HG03066 (cell line): Measurements from ENCODE around the gene AICDA.
"Not testable (repeated sequence)": the region's sequence is repeated elsewhere in the genome, so short reads cannot be mapped to it uniquely, and the experiment has no call there.

Experiments used
- ATAC-seq: cut with Tn5 transposase; IDR thresholded peaks from one replicate; pipeline ENCODE4 v1.9.1; 2021; ENCODE audit warnings: low read depth; ENCODE audit not compliant: unreplicated experiment

AICDA gene

DNA sequence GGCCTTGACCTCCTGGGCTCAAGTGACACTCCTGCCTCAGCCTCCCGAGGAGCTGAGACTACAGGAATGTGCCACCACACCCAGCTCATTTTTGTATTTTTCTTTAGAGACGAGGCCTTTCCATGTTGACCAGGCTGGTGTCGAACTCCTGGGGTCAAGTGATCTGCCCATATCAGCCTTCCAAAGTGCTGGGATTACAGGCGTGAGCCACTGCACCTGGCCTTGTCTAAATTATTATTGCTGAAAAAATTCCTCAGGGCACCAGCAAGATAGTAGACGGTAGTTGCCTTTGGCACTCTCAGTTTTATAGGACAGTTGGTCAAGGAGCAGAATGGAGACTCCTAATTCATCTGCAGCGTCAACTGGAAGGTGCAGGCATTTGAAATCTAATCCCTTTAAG lies 2.5 kb upstream of the AICDA start:
- no peak for ATAC-seq

DNA sequence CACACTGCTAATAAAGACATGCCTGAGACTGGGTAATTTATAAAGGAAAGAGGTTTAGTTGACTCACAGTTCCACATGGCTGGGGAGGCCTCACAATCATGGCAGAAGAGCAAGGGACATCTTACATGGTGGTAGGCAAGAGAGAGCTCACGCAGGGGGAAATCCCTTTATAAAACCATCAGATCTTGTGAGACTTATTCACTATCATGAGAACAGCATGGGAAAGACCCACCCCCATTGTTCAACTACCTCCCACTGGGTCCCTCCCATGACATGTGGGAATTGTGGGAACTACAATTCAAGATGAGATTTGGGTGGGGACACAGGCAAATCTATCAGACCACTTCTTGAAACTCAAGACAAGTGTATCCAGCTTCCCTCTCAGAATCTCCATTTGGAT lies 1.2 kb upstream of the AICDA start:
- not testable (repeated sequence) for ATAC-seq

DNA sequence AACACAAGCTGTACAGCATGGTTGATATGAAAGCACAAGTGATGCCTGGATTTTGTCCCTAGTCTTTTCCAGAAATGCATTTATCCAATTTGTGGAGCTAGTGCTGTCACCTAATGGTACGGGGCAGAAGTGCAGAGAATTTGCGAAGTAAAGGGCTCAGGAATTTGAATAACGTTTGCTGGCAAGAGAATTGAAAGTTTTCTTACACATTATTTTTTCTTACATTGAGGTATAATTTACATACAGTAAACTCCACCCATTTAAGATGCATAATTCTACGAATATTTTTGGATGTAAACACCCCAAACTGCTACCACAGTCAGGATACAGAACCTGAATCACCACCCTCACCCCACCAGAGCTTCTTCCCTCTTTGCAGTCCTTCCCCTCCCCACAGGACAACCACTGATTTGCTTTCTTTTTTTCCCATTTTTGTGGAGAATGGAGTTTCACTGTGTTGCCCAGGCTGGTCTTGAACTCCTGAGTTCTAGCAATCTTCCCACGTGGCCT lies 3.5 kb downstream of the AICDA start:
- no peak for ATAC-seq

DNA sequence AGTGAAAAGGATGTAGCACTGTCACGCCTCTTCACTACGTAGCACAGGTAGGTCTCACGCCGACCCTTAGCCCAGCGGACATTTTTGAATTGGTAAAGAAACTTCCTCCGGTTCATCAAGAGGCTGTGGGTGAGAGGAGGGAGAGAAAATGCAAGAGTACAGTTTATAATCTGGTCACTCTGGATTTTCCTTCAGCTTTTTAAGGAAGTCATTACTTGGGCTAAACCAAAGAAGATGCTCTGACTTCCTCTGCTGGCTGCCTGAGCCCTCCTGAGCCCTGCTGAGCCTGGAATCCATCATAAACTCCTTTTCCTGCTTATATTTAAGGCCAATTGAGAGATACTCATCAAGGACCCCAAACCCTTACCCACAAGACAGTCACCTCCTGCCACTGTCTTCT lies 5.8 kb downstream of the AICDA start:
- ATAC-seq, result no peak

DNA sequence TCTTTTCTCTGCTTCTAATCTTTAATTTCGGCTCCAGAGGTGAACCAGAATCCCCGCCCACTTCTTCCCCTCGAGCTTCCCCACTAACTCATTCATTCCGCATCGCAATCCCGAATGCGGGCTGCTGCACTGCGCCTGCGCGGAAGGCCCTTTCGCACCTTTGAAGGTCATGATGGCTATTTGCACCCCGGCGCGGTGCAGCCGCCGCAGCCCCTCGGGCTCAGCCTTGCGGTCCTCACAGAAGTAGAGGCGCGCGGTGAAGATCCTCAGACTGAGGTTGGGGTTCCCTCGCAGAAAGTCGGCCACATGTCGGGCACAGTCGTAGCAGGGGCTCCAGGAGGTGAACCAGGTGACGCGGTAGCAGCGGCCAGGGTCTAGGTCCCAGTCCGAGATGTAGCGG lies 7.6 kb downstream of the AICDA start:
- no peak for ATAC-seq

DNA sequence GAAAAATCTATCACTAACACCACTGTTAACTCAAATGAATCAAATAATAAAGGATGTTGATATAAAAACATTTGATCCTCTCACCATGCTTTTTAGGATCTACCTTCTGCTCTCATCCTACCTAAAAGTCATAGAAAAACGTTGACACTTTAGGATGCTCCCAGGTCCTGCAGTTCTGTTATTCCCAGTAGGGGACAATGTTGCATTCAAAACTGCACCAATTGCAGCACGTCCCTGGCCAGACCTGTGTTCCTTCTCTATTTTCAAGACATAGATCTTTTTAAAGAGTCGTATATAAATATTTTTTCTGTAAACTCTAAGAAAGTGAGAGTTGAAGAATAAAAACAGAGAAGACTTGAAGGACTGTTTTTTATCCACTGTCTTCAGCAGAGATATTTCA lies 8.8 kb downstream of the AICDA start:
- ATAC-seq, result no peak

DNA sequence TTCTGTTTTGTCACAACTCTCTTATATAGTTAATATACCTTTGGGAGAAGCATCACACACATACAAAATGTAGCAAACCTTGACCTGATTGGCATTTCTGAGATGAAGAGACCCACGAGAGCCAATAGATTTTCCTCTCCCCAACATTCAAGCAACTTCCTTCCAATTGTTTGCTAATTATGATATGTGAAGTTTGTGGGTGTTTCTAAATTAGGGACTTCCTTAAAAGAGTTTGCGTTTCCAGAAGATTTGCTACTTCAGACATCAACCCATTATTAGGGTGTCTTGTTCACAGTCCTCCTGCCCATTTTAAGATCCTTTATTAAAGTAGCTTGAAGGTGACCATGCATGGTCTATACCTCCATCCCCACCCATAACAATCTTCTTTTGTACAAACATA lies 9.4 kb downstream of the AICDA start:
- no peak for ATAC-seq

DNA sequence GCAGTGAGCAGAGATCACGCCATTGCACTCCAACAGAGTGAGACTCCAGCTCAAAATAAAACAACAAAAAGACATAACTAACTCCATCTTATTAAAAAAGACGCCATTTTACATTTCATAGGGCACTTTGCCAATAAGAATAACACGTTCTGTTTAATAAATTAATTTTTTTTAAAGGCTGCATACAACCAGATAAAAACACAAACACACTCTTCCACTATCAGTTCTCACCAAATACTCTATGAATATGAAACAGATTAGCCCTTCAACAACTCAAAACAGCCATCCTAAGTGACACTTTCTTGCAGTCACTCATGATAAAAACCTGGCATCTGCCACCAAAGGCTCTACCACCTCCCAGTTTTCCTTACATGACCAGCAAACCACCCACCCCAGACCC lies 16.1 kb downstream of the AICDA start:
- ATAC-seq, result no peak

DNA sequence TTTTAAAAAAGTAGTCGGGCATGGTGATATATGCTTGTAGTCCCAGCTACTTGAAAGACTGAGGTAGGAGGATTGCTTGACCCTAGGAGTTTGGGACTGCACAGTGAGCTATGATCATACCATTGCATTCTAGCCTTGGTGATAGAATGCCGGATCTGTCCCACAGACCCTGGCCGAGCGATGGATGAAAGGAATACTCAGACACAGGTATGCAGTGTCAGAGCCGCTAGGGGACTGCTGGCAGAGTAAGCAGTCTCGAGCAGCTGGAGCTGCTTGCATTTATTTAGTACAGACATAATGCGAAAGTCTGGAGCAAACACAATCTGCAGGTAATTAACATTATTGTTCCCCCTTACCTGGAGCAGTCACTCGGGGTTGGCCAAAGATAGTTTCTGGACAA lies 18.6 kb downstream of the AICDA start:
- ATAC-seq, result no peak

DNA sequence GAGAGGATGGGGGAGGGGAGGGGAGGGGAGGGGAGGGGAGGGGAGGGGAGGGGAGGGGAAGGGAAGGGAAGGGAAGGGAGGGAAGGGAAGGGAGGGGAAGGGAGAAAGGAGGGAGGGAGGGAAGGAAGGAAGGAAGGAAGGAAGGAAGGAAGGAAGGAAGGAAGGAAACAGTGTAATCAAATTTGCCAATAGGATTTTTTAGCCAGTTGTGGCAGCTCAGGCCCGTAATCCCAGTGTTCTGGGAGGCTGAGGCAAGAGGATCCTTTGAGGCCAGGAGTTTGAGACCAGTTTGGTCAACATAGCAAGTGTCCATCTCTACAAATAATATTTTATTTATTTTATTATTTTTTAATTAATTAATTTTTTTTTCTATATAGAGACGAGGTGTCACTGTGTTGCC lies 19.4 kb downstream of the AICDA start:
- no peak for ATAC-seq

DNA sequence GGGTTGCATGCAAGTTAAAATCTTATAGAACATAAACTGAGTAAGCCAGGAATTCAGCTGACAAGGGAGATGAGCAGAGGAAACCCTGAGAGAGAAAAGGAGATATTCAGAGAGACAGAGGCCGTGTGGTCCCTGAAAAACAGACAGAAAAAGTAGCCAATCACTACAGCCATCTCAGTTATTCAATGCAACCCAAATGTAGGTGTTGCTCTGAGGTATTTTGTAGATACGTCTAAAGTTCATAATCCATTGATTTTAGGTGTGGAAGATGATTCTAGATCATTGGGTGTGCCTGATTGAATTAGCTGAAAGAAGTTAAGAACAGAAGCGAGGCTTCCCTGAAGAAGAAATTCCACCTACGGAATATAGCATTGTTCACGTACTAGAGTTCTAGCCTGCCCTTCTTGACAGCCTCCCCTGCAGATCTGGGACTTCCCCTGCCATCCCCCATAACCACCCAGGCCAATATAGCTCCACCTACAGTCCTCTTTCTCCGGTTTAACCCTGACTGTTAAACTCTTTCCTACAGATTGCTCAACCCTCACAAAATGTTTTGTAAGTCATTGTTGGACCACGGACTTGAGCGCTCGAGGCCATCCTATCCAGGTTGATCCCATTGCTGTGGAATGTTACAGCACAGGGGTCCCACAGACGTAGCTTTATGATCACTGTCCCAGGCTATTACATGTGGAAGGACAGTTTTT lies 21.7 kb downstream of the AICDA start:
- ATAC-seq, result peak; percentile 82

DNA sequence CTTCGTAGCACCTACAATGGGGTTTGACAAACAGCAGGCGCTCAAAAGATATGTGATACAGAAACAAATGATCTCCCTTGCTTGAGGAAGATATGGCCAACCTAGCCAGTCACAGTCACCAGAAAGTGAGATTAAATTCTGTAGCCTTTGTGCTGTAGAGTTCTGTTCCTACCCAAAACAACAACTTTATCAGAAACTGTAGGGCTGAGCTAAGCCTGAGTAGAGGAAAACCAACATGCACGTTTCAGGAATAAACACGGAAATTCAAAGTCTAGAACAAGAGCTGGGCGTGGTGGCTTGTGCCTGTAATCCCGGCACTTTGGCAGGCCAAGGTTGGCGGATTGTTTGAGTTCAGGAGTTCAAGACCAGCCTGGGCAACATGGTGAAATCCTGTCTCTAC lies 23.0 kb downstream of the AICDA start:
- no peak for ATAC-seq

DNA sequence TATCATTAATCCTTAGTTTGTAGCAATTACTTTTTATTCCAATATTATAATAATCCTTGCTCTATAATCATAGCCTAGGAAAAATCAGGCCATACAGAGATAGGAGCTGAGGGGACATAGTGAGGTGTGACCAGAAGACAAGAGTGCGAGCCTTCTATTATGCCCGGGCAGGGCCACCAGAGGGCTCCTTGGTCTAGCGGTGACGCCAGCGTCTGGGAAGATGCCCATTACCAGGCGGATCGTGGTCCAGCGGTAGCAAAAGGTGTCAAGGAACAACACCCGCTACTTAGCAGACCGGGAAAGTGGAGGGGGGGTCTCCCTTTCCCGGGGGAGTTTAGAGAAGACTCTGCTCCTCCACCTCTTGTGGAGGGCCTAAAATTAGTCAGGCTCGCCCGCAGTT lies 28.2 kb downstream of the AICDA start:
- not testable (repeated sequence) for ATAC-seq

DNA sequence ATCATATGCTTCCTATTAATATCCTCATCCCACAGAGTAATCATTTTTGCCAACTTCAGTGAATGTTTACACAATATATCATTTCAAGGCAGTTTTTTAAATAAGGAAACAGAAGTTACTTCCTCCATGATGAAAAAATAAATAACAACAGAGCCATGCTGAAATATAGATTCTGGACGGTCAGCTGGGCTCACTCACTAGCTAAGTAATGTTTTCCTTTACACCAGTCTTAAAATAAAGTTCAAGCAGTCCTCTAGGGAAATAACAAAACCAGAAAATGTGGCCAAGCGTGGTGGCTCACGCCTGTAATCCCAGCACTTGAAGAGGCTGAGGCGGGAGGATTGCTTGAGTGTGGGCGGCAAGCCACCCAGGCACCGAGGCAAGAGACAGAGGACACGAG lies 28.7 kb downstream of the AICDA start:
- no peak for ATAC-seq

DNA sequence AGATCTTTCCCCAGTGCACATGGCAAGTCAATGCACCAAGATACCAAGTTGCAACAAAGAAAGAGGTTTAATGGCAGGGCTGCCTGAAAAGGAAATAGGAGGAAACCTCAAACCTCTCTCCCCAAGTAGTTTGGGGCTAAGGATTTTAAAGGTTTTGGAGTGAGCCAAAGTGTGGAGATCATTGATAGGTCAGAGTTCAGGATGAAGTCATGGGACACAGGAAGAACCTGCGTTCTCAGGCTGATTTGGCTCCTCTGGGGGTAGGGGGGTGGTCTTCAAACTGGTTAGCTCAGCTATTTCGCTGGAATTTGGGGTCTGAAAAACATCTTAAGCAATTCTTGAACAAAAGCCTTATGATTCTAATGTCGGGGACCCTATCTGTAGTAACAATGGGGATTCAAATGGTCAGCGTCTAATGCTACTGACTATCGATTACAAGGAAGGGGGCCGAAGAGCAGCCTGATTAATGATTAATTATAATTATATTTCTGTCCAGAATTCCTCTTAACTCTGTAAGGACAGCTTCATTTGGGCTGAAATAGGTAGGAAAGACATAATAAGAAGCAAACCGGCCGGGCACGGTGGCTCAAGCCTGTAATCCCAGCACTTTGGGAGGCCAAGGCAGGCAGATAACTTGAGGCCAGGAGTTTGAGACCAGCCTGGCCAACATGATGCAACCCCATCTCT lies 31.4 kb downstream of the AICDA start:
- no peak for ATAC-seq

DNA sequence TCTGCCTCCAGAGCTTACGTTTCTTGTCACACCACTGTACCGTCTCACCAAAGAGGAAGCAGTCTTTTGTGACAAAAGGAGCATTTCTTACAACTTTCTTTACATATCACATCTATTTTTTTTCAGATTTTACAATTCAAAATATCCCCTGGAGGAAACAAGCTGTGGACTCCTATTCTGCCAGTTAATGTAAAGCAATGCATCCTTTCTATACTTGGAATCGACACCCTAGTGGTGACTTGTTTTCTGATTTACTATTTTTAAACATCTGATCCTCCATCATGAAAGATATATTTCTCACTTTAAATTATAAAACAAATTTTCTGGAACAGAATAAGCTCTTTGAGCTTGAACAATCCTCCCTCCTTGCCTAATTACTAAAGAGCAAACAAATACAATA lies 34.8 kb downstream of the AICDA start:
- no peak for ATAC-seq

DNA sequence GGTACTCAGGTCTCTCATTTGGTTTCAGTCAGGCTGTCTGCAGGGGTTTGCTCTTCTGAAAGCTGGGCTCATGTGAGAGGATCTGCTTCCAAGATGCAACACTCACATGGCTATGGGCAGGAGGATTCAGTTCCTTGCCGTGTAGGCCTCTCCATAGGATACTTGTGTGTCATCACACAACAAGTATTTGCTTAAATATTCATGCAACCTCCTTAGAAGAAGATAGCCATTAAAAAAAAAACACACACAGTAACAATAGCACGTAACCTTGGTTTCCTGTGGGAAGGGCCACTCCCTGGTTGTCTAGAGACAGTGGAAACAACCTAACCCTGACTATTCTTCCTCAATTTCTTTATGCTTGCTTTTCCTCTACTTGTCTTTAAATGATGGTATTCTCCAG lies 40.2 kb downstream of the AICDA start:
- no peak for ATAC-seq

DNA sequence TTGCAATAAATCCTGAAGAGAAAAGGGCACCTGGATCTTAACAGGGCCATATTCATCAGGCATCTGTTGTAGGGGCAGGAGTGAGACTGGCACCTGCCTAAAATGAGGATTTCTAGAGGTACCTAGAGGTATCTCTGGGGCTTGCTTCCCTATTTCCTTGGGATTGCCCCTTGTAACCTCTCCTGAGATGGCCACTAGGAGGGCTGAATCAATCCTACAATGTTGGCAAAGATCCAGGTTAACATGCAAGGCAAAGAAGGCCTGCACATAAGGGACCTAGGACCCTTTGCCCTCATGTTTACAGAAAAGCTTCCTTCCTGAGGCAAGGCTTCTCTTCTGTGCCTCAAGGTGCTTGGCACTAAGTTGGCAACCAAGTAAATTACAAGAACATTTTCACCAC lies 46.1 kb downstream of the AICDA start:
- no peak for ATAC-seq

DNA sequence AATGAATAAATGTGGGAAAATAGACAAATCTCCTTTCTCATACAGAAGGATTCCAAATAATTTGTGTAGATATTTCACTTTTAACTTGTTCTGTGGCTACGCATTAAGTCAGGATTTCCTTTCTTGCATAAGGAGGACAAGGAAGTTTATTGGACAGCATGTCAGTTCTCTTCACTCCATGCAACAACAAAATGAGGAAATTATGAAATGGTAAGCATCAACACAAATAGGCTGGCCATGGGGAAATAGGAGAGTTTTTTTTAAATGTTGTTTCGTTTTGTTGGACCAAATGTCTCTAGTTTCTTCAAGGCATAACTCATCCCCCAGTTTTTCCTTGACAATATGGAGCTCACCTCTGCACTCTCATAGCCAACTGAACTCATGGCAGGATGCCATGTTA lies 46.6 kb downstream of the AICDA start:
- not testable (repeated sequence) for ATAC-seq

DNA sequence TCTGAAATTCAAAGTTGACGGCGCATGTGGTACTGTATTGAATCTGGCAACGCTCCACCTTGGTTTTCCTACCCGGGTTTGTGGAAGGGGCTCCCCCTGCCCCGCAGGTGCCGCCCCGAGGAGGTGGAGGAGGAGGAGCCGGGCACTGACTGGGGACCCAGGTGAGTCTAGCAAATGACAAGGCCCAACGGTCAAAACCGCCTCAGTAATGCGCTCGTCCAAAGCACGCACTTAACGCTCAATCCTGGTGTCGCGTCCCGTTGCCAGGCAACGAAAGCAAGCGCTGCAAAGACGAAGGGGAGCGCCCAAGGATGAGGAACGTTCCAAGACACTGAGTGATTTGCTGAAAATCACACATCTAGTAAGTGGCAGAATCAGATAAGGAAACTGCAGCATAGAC lies 48.0 kb downstream of the AICDA start:
- no peak for ATAC-seq

DNA sequence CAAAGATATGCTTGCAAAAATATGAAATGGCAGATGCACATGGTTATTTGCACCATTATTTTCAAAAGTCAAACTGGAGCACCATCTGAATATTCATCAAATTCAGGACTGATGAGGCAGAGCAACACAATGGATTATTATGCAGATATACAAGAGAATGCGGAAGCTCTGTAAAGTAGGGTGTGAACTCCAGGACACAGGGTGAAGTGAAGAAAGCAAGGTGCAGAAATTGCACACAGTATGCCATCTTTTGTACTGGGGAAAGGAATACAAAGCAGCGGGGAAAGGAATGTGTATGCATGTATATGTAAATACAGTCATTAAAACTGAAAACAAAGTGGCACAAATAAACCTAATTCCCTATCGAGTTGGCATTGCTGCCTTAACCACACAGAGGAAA lies 49.3 kb downstream of the AICDA start:
- no peak for ATAC-seq

DNA sequence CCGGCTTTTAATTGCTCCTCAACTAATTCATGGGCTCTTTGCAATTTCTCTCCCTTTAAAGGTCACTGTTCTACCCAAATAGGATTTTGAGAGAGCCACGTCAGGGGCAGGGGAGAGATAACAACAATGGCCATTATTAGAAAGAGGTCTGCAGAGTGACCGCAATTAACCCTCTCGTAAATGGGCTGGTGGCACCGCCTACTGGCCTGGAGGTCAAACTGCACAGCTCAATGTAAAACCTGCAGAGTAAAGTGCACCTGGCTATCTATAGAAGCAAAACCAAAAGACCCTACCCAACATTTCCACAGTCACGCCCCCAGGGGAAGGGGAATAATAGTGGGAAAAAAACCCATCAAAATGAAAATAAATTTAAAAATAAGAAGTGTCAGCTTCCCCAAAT lies 50.3 kb downstream of the AICDA start:
- no peak for ATAC-seq
